ENCODE measurements around the gene CHRNB2.

The CHRNB2 gene

GRCh38 chr1:154619181-154619948 lies 51.8 kb downstream of the CHRNB2 start:
- H3K36me3 ChIP-seq (ENCODE audit: control insufficient read depth in 5 of 5, insufficient read depth in 5 of 5, low read length in 5 of 5) = peaks cover 0 to 7% (median 0%) of the 10 kb centered on the region in 5 donors
- H3K4me3 ChIP-seq (ENCODE audit: low read depth in 1 of 5, low read length in 5 of 5) = no peak overlapping the region
- H3K9ac ChIP-seq (ENCODE audit: low read length in 5 of 5) = no peak overlapping the region
- H3K9me3 ChIP-seq (ENCODE audit: control insufficient read depth in 5 of 5, low read length in 5 of 5) = no peaks in the 10 kb centered on the region
- no peaks in the 10 kb centered on the region for H3K27me3 ChIP-seq (ENCODE audit: control insufficient read depth in 5 of 5, insufficient read depth in 4 of 5, low read length in 5 of 5)
- no peak overlapping the region for H3K27ac ChIP-seq (ENCODE audit: low read depth, low read length)
- H3K4me1 ChIP-seq (ENCODE audit: control insufficient read depth in 5 of 5, insufficient read depth in 5 of 5, low read length in 5 of 5) = peaks cover 0 to 3% (median 0%) of the 10 kb centered on the region in 5 donors

GRCh38 chr1:154620751-154621150 lies 53.2 kb downstream of the CHRNB2 start:
- Histone ChIP-seq H3K27ac (ENCODE audit: low read depth, low read length) (no peak overlapping the region), H3K9me3 (ENCODE audit: control insufficient read depth in 5 of 5, low read length in 5 of 5) (no peaks in the 10 kb centered on the region), H3K27me3 (ENCODE audit: control insufficient read depth in 5 of 5, insufficient read depth in 4 of 5, low read length in 5 of 5) (no peaks in the 10 kb centered on the region), H3K36me3 (ENCODE audit: control insufficient read depth in 5 of 5, insufficient read depth in 5 of 5, low read length in 5 of 5) (peaks cover 0 to 7% (median 0%) of the 10 kb centered on the region in 5 donors), H3K4me3 (ENCODE audit: low read depth in 1 of 5, low read length in 5 of 5) (no peak overlapping the region), H3K9ac (ENCODE audit: low read length in 5 of 5) (no peak overlapping the region), H3K4me1 (ENCODE audit: control insufficient read depth in 5 of 5, insufficient read depth in 5 of 5, low read length in 5 of 5) (peaks cover 0 to 3% (median 0%) of the 10 kb centered on the region in 5 donors)

GRCh38 chr1:154621875-154622274 lies 54.3 kb downstream of the CHRNB2 start:
- no peaks in the 10 kb centered on the region for H3K27me3 ChIP-seq (ENCODE audit: control insufficient read depth in 5 of 5, insufficient read depth in 4 of 5, low read length in 5 of 5)
- H3K9me3 ChIP-seq (ENCODE audit: control insufficient read depth in 5 of 5, low read length in 5 of 5) = no peaks in the 10 kb centered on the region
- H3K4me3 ChIP-seq (ENCODE audit: low read depth in 1 of 5, low read length in 5 of 5) = no peak overlapping the region
- no peak overlapping the region for H3K9ac ChIP-seq (ENCODE audit: low read length in 5 of 5)
- no peak overlapping the region for H3K27ac ChIP-seq (ENCODE audit: low read depth, low read length)
- peaks cover 1 to 11% (median 7%) of the 10 kb centered on the region in 5 donors for H3K4me1 ChIP-seq (ENCODE audit: control insufficient read depth in 5 of 5, insufficient read depth in 5 of 5, low read length in 5 of 5)
- peaks cover 0 to 7% (median 0%) of the 10 kb centered on the region in 5 donors for H3K36me3 ChIP-seq (ENCODE audit: control insufficient read depth in 5 of 5, insufficient read depth in 5 of 5, low read length in 5 of 5)

GRCh38 chr1:154622503-154623039 lies 55.0 kb downstream of the CHRNB2 start:
- H3K9me3 ChIP-seq (ENCODE audit: control insufficient read depth in 5 of 5, low read length in 5 of 5) = no peaks in the 10 kb centered on the region
- H3K4me3 ChIP-seq (ENCODE audit: low read depth in 1 of 5, low read length in 5 of 5) = no peak overlapping the region
- H3K4me1 ChIP-seq (ENCODE audit: control insufficient read depth in 5 of 5, insufficient read depth in 5 of 5, low read length in 5 of 5) = peaks cover 2 to 16% (median 12%) of the 10 kb centered on the region in 5 donors
- H3K27ac ChIP-seq (ENCODE audit: low read depth, low read length) = no peak overlapping the region
- no peak overlapping the region for H3K9ac ChIP-seq (ENCODE audit: low read length in 5 of 5)
- H3K27me3 ChIP-seq (ENCODE audit: control insufficient read depth in 5 of 5, insufficient read depth in 4 of 5, low read length in 5 of 5) = no peaks in the 10 kb centered on the region
- H3K36me3 ChIP-seq (ENCODE audit: control insufficient read depth in 5 of 5, insufficient read depth in 5 of 5, low read length in 5 of 5) = peaks cover 0 to 7% (median 0%) of the 10 kb centered on the region in 5 donors

GRCh38 chr1:154623358-154623757 lies 55.8 kb downstream of the CHRNB2 start:
- peaks cover 0 to 7% (median 0%) of the 10 kb centered on the region in 5 donors for H3K36me3 ChIP-seq (ENCODE audit: control insufficient read depth in 5 of 5, insufficient read depth in 5 of 5, low read length in 5 of 5)
- no peak overlapping the region for H3K27ac ChIP-seq (ENCODE audit: low read depth, low read length)
- H3K27me3 ChIP-seq (ENCODE audit: control insufficient read depth in 5 of 5, insufficient read depth in 4 of 5, low read length in 5 of 5) = no peaks in the 10 kb centered on the region
- peaks cover 2 to 19% (median 13%) of the 10 kb centered on the region in 5 donors for H3K4me1 ChIP-seq (ENCODE audit: control insufficient read depth in 5 of 5, insufficient read depth in 5 of 5, low read length in 5 of 5)
- H3K9me3 ChIP-seq (ENCODE audit: control insufficient read depth in 5 of 5, low read length in 5 of 5) = no peaks in the 10 kb centered on the region
- H3K9ac ChIP-seq (ENCODE audit: low read length in 5 of 5) = no peak overlapping the region
- H3K4me3 ChIP-seq (ENCODE audit: low read depth in 1 of 5, low read length in 5 of 5) = no peak overlapping the region

GRCh38 chr1:154624746-154625643 lies 57.4 kb downstream of the CHRNB2 start:
- H3K27ac ChIP-seq (ENCODE audit: low read depth, low read length) = no peak overlapping the region

GRCh38 chr1:154626456-154627256 lies 59.1 kb downstream of the CHRNB2 start:
- Histone ChIP-seq H3K9me3 (ENCODE audit: control insufficient read depth in 5 of 5, low read length in 5 of 5) (peaks cover 0 to 5% (median 0%) of the 10 kb centered on the region in 5 donors), H3K4me3 (ENCODE audit: low read depth in 1 of 5, low read length in 5 of 5) (peak overlapping the region; percentile 73 to 94 (median 88)), H3K4me1 (ENCODE audit: control insufficient read depth in 5 of 5, insufficient read depth in 5 of 5, low read length in 5 of 5) (peaks cover 2 to 19% (median 13%) of the 10 kb centered on the region in 5 donors), H3K36me3 (ENCODE audit: control insufficient read depth in 5 of 5, insufficient read depth in 5 of 5, low read length in 5 of 5) (peaks cover 0 to 5% (median 0%) of the 10 kb centered on the region in 5 donors), H3K27me3 (ENCODE audit: control insufficient read depth in 5 of 5, insufficient read depth in 4 of 5, low read length in 5 of 5) (no peaks in the 10 kb centered on the region), H3K27ac (ENCODE audit: low read depth, low read length) (peak overlapping the region; percentile 88), H3K9ac (ENCODE audit: low read length in 5 of 5) (peak overlapping the region; percentile 48 to 93 (median 86))

More at GRCh38 chr1:154624746-154625643, 57.4 kb downstream of the CHRNB2 start:
- Histone ChIP-seq H3K4me3 (ENCODE audit: low read depth in 1 of 5, low read length in 5 of 5) (no peak overlapping the region), H3K9me3 (ENCODE audit: control insufficient read depth in 5 of 5, low read length in 5 of 5) (peaks cover 0 to 5% (median 0%) of the 10 kb centered on the region in 5 donors), H3K4me1 (ENCODE audit: control insufficient read depth in 5 of 5, insufficient read depth in 5 of 5, low read length in 5 of 5) (peaks cover 2 to 19% (median 13%) of the 10 kb centered on the region in 5 donors), H3K27me3 (ENCODE audit: control insufficient read depth in 5 of 5, insufficient read depth in 4 of 5, low read length in 5 of 5) (no peaks in the 10 kb centered on the region), H3K36me3 (ENCODE audit: control insufficient read depth in 5 of 5, insufficient read depth in 5 of 5, low read length in 5 of 5) (peaks cover 0 to 5% (median 0%) of the 10 kb centered on the region in 5 donors), H3K9ac (ENCODE audit: low read length in 5 of 5) (no peak overlapping the region)

GRCh38 chr1:154627257-154628120 lies 59.9 kb downstream of the CHRNB2 start:
- H3K36me3 ChIP-seq (ENCODE audit: control insufficient read depth in 5 of 5, insufficient read depth in 5 of 5, low read length in 5 of 5) = peaks cover 0 to 2% (median 0%) of the 10 kb centered on the region in 5 donors
- H3K4me3 ChIP-seq (ENCODE audit: low read depth in 1 of 5, low read length in 5 of 5) = peak overlapping the region; percentile 88 to 94 (median 89)
- H3K4me1 ChIP-seq (ENCODE audit: control insufficient read depth in 5 of 5, insufficient read depth in 5 of 5, low read length in 5 of 5) = peaks cover 2 to 19% (median 13%) of the 10 kb centered on the region in 5 donors
- peaks cover 0 to 5% (median 0%) of the 10 kb centered on the region in 5 donors for H3K9me3 ChIP-seq (ENCODE audit: control insufficient read depth in 5 of 5, low read length in 5 of 5)
- peak overlapping the region; percentile 78 to 94 (median 91) for H3K9ac ChIP-seq (ENCODE audit: low read length in 5 of 5)
- H3K27me3 ChIP-seq (ENCODE audit: control insufficient read depth in 5 of 5, insufficient read depth in 4 of 5, low read length in 5 of 5) = no peaks in the 10 kb centered on the region
- H3K27ac ChIP-seq (ENCODE audit: low read depth, low read length) = peak overlapping the region; percentile 88

Data from subcutaneous abdominal adipose tissue (tissue), 5 donors.